ENCODE data around the gene FRYL.

The FRYL gene

DNA sequence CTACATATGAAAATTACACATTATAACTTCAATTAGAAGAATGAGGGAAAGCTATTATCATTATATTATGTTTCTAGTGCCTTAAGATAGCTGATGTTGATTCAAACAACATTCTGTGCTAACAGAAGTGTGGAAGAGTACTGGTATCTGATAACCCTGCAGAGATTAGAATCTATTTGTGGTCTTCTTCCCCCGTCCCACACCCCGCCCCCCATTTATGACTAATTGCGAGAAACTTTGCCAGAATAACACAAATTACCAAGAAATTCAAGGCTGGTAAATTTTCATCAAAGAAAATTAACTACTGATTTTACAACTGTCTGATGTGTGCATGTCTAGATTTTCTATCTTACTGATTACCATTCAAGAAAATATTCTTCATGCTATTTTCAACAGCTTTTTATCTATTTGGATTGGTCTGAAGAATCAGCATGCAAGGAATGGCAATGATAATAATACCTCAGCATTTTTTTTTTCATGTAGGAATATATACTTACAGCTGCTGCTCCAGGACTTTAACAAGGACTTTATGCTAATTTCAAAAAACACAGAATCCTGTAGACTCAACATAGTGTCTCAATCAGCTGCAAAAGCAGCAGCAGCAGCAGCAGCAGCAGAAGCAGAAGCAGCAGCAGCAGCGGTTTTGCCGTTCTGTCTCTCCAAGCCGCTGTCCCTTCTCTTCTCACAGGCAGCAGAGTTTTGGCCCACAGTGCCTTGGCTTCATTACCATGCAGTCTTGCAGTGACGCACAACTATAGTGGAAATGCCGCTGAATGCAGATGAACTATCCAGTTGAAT is 126.7 kb downstream of the FRYL start:
- ChIA-PET POLR2A (interaction anchor here (0.6 kb wide), 1 partner anchor 16 kb away, joined by 4 read pairs; no protein-coding TSS in a partner anchor), CTCF (interaction anchor here (0.9 to 3.0 kb wide), 5 partner anchors 8 to 23 kb away, joined by 3 to 19 read pairs (median 4); no protein-coding TSS in a partner anchor)
- TF ChIP-seq, protein P1, sequence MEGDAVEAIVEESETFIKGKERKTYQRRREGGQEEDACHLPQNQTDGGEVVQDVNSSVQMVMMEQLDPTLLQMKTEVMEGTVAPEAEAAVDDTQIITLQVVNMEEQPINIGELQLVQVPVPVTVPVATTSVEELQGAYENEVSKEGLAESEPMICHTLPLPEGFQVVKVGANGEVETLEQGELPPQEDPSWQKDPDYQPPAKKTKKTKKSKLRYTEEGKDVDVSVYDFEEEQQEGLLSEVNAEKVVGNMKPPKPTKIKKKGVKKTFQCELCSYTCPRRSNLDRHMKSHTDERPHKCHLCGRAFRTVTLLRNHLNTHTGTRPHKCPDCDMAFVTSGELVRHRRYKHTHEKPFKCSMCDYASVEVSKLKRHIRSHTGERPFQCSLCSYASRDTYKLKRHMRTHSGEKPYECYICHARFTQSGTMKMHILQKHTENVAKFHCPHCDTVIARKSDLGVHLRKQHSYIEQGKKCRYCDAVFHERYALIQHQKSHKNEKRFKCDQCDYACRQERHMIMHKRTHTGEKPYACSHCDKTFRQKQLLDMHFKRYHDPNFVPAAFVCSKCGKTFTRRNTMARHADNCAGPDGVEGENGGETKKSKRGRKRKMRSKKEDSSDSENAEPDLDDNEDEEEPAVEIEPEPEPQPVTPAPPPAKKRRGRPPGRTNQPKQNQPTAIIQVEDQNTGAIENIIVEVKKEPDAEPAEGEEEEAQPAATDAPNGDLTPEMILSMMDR (IDR thresholded peaks at IDR 0.05; ENCODE audit: control extremely low read depth, extremely low read depth, low read depth, missing control alignments): no peak
- no peak for DNase-seq (ENCODE audit: extremely low spot score)

GRCh38 chr4:48651914-48652313 is 128.2 kb downstream of the FRYL start:
- ChIA-PET POLR2A (no interaction called here), CTCF (interaction anchor here (3.0 kb wide), 1 partner anchor 10 kb away, joined by 19 read pairs; no protein-coding TSS in a partner anchor)
- TF ChIP-seq, protein P1 (IDR thresholded peaks at IDR 0.05; ENCODE audit: control extremely low read depth, extremely low read depth, low read depth, missing control alignments): no peak
- DNase-seq (ENCODE audit: extremely low spot score): no peak

- DNase-seq (ENCODE audit: extremely low spot score): no peak
- POLR2A ChIA-PET: no interaction called here
- CTCF ChIA-PET: interaction anchor here (1.1 to 1.8 kb wide), 2 partner anchors 9 to 19 kb away, joined by 4 to 6 read pairs; no protein-coding TSS in a partner anchor
- TF ChIP-seq, protein P1 (IDR thresholded peaks at IDR 0.05; ENCODE audit: control extremely low read depth, extremely low read depth, low read depth, missing control alignments): no peak
These were observed 130.6 kb downstream of the FRYL start for GRCh38 chr4:48649505-48649904.

DNA sequence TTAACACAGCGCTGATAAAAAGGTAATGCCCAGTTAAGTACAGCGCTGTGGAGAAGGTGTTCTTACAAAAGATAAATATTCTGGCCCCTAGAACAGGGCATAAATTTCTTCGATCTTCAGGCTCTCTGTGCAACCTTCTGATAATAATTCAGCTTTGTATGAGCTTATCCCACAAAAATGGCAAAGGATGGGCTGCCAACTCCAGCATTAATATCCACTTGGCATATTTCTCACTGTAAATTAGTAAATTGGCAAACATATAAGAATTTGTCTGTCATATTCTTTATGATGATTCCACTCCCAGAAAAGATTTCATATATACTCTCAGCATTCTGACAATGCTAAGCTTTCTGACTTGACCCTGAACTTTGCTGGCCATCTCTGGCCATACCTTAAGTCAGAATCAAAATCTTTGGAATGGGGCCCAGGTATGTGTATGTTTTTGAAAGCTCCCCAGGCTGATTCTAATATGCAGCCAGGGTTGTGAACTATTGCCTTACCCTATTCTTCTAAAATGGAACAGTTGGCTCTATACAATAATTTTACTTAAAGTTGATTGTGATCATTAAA is 134.8 kb downstream of the FRYL start:
- TF ChIP-seq, protein P1 (IDR thresholded peaks at IDR 0.05; ENCODE audit: control extremely low read depth, extremely low read depth, low read depth, missing control alignments): no peak
- ChIA-PET CTCF (interaction anchor here (0.9 to 1.5 kb wide), 3 partner anchors 8 to 58 kb away, joined by 3 to 5 read pairs (median 3); no protein-coding TSS in a partner anchor), POLR2A (no interaction called here)
- DNase-seq (ENCODE audit: extremely low spot score): no peak

DNA sequence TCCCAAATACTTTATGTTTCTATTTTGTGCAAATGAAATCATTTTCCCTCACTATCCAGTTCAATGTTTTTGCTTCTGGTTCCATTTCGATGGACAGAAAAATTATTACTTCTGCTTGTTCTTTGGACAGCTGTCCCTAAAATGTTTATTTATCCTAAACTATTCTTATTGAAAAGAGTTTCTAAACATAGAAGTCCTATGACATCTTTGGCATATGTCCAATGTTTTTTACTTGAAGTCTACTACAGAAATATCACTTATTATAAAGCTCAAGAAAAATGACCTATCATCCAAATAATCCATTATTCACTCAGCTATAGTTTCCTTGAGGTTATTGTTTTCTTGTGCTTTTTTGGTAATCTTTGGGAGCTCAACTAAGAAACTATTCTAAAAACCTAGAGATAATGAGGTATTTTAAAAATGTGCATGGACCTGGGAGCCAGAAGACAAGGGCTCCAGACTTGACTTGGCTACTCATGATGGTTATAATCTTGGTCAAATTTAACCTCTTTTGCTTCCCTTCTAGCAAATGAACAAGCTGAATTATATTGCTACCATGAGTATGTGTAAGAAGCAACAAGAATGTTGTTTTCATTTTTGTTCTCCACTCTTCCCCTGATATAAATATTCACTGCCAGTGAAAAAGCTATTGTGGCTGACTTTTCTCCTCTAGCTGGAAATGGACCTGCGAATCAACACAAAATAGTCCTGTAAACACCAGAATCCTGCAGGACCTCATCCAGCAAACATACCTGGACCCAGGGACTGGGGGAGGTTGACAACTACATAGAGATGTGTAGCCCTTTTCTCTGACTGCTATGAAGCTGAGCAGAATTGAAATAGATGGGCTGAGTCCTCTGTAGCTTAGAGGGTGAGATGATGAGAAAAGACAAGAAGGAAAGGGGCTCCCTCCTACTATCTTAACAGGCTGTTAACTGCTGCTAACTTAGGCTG is 137.4 kb downstream of the FRYL start:
- ChIA-PET POLR2A (interaction anchor here (0.5 kb wide), 1 partner anchor 26 kb away, joined by 4 read pairs; no protein-coding TSS in a partner anchor), CTCF (interaction anchor here (1.2 to 3.7 kb wide), 3 partner anchors 11 to 64 kb away, joined by 4 to 19 read pairs (median 8); no protein-coding TSS in a partner anchor)
- TF ChIP-seq, protein P1 (IDR thresholded peaks at IDR 0.05; ENCODE audit: control extremely low read depth, extremely low read depth, low read depth, missing control alignments): no peak
- no peak for DNase-seq (ENCODE audit: extremely low spot score)

DNA sequence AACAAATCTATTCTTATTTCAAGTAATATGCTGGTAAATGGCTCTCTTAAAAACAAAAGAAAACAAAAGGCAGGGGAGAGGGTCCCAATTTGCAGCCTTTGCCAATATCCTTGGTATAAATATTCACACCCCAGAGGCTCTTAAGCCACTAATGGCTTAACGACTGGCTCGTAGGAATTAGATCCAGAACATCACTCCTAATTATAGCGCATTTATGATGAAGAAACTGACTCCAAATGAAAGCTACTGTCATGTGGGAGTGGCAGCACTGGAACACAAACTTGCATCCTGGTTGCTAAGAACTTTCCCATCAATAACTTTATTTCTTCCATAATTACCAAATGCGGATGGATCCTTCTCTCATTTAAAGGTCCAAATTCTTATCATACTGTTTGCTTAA is 138.7 kb downstream of the FRYL start:
- TF ChIP-seq, protein P1 (IDR thresholded peaks at IDR 0.05; ENCODE audit: control extremely low read depth, extremely low read depth, low read depth, missing control alignments): no peak
- ChIA-PET POLR2A (no interaction called here), CTCF (interaction anchor here (1.0 to 3.7 kb wide), 5 partner anchors 11 to 63 kb away, joined by 3 to 19 read pairs (median 4); no protein-coding TSS in a partner anchor)
- DNase-seq (ENCODE audit: extremely low spot score): no peak
